GM12874 (cell line): Measurements from ENCODE around the gene TBL1Y.

ENCODE experiments used
- CTCF ChIP-seq: IDR thresholded peaks from 2 replicates; pipeline ENCODE4 v1.5.1; 2011; ENCODE audit warnings: low read depth, mild to moderate bottlenecking, control low read depth, low read length, moderate library complexity; ENCODE audit not compliant: insufficient read depth

Gene TBL1Y

GRCh38 chrY:6910372-6911252 is at the start of gene TBL1Y:
Gene TBL1Y, plus strand, starts transcription at chrY:6910697. Its CDS starts 114,388 bp downstream, at chrY:7025085.
- no peak for TF ChIP-seq CTCF

- no peak for TF ChIP-seq CTCF
These were observed 16.0 kb upstream of the TBL1Y start for GRCh38 chrY:6894496-6894895.

GRCh38 chrY:6895236-6895635 is 15.3 kb upstream of the TBL1Y start:
- TF ChIP-seq CTCF: no peak

- no peak for TF ChIP-seq CTCF
These were observed 2.9 kb upstream of the TBL1Y start for GRCh38 chrY:6907591-6907990.

- TF ChIP-seq CTCF: no peak
These were observed 1.4 kb upstream of the TBL1Y start for GRCh38 chrY:6909118-6909521.

- no peak for TF ChIP-seq CTCF
These were observed 641 bp upstream of the TBL1Y start for GRCh38 chrY:6909856-6910255.

- TF ChIP-seq CTCF: no peak
These were observed 870 bp downstream of the TBL1Y start, which contains the start of gene AMELY for GRCh38 chrY:6911253-6911881. Gene AMELY, minus strand, starts transcription at chrY:6911752. Its CDS starts 39,144 bp downstream, at chrY:6872608.
